Measurements from ENCODE around the gene ING5.
"Not testable (repeated sequence)": the region's sequence is repeated elsewhere in the genome, so short reads cannot be mapped to it uniquely, and the experiment has no call there.

Gene ING5

DNA sequence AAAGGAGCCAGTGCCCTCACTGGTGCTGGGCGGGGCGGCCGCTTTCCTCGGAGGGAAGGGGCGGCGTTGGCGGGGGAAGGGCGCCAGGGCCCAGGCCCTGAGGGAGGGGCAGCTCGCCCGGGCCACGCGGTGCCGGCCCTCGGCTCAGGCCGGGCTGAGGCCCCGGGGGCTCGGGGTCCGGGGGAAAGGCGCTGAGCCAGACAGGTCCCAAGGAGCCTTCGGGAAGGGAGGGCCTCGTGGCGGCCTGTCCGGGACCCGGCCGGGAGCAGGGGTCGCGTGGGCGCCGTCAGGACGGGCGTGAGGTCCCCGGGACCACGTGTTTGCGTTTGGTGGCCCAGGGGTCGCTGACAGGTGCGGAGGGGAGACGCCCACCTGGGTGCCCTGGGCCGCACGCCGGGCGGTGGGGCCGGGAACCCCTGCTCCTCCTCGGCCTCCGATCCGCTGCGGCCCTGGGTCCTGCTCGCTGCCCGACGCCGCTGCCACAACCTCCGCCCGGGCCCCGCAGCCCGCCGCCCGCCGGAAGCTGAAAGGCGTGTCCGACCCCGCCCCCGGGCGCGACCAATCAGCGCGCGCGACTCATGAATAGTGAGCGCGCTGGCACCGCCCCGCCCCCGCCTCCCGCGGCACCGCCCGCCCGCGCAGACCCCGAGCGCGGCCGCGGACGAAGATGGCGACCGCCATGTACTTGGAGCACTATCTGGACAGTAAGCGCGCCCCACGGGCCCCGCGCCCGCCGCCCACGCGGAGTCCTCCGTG is at the start of gene ING5:
TSS of gene ING5 (plus strand) at position 641 of the 756 bp plus-strand sequence. CDS start at position 668, 27 bp downstream.
- DNase-seq: peak; percentile 98

DNA sequence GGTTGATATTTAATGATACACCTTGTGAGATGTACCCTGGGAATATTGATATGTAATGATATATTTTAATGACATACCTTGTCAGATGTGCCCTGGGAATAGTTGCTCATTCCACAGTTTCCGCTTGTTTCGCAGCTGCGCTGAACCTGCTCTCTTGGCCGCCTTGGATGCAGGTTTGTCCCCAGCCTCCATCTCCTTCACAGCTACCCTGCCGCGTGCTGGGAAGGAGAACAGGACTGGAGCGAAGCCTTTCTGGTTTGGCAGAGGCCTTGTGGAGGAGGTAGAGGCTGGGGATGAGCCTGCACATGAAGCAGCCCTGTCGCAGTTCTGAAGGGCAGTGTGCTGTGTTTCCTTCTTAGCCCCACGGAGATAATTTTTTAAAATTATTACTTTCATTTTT is 49.7 kb upstream of the ING5 start:
- DNase-seq: no peak

DNA sequence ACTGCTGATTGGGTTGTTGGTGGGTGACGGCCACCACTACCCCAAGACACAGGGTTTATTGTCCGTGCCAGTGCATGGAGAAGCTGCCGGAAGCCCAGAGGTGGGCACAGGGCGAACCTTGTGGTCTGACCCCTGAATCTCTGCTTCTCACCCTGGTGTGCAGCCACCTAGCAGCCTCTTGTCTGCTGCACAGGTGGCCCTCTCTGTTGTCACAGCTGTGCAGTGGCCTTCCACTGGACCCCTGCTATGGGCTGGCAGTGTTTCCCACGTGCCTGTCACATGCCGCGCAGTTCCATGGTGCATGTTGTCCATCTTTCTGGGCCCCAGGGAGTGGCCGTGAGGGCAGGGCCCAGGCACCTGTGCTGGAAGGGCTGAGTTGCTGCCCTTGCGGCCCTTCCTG is 49.1 kb upstream of the ING5 start:
- no peak for DNase-seq

DNA sequence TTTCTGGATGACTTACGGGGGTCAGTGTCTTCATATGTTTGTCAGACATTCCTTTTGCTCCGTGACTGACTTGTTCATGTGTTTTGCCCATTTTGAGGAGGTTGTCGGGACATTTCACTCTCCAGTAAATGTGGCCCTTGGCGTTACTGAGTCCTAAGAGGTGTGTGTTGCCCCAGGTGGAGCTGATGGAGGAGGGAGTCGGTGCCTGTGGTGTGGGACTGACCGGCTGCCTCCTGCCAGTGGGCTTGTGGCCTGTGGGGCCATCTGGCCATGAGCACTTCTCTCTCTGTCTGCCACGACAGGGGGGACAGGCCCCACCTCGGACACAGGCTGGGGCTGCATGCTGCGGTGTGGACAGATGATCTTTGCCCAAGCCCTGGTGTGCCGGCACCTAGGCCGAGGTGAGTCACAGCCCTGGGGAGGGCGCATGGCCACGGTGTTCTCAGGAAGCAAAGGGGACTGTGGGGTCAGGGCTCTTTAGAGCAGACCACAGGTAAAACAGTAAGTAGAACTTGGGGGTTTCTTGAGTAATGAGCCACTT is 48.6 kb upstream of the ING5 start:
- DNase-seq: no peak

DNA sequence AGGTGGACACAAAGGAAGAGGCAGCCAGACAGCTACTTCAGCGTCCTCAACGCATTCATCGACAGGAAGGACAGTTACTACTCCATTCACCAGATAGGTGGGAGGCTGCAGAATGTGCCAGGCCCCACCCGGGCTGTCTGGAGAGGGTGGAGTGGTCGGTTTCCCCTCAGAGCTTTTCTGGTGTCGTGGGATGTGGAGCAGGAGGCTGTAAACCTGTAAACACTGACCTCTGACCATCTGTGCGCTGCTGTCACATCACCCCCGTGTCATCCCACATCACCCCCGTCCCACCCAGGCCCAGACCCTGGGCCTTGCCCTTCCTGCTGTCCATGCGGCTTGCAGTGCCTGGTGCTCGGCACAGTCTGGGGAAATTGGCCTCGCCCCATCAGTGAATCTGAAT is 47.3 kb upstream of the ING5 start:
- no peak for DNase-seq

DNA sequence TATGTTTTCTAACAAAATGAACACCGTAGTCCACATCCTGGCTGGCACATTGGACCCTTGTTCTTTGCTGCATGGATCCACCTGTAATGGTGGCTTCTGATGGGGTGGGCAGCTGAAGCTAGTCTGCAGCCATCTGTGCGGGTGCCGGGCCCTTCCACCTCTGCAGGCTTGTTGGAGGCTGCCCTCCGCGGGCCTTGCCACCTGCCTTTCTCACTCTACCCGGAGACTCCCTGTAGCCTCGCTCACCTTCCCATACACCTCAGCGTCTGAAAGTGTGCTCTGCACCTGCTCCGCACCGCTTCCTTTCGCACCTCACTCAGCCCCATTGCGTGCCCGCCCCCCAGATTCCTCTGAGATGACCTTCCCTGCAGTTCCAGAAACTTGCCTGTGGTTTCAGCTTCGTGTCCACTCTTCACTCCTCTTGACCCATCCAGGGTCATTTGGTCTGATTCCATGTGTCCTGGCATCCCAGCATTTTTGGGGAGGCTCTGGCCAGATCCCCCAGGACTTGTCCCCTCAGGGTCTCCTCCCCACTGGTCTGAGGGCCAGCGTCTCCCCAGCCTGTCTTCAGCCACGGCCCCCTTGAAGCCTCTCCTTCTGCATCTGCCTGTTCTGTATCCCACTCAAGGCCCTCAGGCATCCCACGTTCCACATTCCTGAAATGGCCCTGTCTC is 46.2 kb upstream of the ING5 start:
- DNase-seq: no peak

DNA sequence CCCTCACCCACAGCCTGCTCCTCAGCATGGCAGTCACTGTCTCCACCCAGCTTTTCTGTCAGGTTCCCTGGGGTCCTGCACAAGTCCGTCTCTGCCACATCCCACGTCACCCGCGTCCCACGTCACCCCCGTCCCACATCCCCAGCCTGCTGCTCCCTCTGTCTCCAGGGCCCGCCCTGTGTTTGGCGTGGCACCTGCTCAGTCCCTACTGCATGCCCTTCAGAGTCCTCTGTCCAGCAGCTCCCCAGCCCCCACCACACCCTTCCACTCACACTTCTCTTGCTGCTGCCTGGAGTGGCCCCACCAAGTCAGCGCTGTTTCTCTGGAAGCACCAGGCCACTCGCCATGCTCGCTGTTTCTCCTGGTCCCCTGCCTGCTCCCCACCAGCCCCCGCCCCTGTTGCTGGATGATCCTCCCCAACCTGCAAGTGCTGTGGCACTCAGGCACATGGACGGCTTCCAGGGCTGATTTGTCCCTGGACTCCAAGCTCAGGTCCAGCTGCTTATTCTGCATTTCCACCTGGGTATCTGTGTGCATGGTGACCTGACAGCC is 45.6 kb upstream of the ING5 start:
- no peak for DNase-seq

DNA sequence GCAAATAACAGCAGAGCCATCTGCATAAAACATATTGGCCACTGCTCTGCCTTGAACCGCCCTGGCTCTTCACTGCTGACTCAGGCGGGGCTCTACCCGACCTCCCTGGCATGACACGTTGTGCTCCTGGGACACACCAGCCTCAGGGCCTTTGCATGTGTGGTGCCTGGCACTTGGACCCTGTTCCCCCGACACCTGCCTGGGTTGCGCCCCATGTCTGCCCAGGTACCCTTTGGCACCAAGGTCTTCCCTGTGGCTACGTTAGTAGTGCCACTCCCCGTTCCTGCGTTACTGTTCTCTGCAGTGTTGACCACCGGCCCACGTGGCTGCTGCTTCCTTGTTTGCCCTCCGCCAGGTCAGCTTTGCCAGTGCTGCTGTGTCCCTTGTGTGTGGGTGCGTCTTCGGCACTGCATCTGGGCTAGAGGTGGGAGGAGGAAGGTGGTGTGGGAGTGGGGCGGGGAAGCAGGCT is 44.0 kb upstream of the ING5 start:
- no peak for DNase-seq

DNA sequence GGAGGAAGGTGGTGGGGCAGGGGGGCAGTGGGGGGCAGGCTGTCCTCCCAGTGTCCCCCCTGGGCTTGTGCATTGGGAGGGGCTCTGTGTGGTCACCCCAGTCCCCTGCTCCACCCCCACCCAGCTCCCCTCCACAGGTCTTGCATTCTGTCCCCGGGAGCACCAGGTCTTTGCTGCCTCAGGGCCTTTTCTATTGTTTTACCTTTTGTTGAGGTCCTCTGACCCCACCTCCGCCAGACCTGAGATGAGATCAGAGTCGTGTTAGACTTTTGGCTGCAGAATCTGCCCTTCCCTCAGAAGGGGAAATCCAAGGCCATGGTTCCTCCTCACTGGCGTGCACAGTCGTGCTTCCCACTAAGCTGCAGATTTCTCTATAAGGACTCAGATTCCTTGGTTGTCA is 43.5 kb upstream of the ING5 start:
- no peak for DNase-seq

DNA sequence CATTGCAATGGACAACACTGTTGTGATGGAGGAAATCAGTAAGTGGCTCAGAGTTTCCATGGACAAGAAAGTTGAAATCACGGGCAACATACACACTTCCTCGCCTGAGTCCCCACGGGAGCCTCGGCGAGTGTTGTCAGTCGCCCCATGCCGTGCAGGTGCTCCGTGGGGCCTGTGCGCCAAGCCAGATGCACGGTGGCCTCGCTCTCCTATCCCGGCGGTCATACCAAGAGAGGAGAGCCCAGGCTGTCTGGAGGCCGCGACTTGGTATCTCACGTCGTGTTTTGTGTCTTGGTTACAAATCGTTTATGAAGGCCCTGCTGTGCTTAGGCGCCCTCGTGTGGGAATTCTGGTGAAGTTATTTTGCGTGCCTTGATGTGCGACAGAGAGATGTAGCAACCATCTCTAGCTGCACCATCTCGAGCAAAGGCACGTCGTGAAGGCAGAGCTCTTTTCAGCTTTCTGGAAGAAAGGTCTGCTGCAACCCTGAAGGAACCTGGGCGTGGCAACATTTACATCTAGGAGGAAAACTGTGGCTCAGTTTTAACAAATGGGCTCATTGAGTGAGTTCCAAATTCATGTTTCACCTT is 42.6 kb upstream of the ING5 start:
- DNase-seq: peak; percentile 54

DNA sequence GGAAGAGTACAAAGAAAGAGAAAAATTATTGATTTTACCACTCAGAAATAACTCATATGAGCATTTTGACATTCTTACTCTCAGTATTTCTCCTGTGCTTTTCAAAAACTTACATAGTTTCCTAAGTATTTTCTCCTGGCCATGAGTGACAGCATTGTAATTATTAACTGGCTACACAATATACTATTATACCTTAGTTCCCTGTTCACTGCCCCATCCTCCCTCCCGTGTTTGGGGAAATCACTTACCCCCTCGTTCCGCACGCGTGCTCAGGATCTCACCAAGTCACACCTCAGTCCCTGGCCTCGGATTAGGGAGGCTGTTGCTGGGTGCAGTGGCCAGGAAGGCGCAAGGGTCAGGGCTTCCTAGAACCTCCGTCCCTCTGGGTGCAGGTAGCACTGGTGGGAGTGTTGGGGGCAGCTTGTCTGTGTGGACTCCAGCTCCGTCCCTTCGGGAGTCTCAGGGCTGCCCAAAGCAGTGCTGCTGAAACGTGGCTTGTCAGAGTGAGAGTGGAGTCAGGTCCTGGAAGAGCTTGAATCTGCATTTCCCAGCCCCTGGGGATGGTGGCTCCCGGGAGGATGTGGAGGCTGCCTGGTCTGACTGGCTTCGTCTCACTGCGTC is 41.1 kb upstream of the ING5 start:
- no peak for DNase-seq

DNA sequence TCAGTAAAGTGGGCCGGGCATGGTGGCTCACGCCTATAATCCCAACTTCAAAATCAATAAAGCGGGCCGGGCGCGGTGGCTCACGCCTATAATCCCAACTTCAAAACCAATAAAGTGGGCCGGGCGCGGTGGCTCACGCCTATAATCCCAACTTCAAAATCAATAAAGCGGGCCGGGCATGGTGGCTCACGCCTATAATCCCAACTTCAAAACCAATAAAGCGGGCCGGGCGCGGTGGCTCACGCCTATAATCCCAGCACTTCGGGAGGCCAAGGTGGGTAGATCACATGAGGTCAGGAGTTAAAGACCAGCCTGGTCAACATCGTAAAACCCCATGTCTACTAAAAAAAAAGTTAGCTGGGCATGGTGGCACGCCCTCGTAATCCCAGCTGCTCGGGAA is 39.1 kb upstream of the ING5 start:
- not testable (repeated sequence) for DNase-seq

DNA sequence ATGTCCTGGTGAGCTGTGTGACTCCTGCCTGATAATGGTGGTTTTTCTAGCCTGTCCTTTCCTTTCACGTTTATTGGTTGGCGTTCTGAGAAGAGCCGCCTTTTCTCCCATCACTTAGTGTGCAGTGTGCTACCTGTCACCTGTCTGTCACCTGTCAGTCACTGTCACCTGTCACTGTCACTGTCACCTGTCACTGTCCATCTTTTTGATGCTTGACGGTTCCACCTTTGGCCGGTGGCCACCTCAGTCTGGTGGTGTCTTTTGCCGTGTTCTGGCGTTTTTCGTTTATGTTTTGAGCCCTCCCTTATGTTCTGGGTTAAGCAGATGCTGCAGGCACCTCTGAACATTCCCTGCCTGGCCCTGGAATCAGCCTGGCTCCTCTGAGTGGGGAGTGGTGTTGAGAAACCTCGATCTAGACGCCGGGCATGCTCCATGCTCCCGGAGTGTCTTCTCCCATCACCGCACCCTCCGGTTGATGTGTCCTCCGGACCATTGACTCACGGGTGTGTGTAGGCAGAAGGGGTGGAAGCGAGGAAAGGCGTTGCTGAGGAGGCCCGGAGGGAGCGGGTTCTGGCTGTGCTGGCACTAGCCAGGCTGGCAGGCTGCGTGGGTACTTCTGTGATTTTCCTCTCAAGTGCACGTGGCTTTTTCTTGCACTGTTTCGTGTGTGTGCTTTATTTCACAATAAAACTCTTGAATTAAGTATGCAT is 36.0 kb upstream of the ING5 start:
- DNase-seq: no peak

DNA sequence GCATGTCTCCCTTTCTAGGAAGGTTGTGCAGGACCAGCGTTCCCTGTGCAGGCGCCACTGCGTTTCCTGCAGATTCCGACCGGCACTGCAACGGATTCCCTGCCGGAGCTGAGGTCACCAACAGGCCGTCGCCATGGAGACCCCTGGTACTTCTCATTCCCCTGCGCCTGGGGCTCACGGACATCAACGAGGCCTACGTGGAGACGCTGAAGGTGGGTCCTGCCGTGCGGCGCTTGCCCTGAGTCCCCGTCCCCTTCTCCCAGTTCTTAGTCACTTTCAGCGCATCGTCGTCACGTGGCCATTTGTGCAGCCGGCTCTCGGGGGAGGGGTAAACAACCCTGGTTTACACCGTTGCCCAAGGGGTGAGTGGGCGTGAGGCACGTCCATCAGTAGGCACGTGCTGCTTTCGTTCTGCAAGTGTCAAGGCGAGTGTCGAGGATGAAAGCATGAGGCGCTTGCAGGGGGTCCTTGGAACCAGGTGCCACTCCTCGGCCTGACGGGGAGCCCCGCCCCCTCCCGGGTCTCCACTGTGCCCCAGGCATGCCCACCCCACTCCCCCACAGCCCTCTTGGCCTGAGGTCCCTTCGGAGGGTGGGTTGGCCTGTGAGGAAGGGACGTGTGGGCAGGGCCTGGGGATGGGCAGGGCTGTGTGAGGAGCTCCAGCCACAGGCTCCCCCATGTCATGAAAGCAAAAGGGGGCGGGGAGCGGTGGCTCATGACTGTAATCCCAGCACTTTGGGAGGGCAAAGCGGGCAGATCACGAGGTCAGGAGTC is 35.0 kb upstream of the ING5 start:
- no peak for DNase-seq

DNA sequence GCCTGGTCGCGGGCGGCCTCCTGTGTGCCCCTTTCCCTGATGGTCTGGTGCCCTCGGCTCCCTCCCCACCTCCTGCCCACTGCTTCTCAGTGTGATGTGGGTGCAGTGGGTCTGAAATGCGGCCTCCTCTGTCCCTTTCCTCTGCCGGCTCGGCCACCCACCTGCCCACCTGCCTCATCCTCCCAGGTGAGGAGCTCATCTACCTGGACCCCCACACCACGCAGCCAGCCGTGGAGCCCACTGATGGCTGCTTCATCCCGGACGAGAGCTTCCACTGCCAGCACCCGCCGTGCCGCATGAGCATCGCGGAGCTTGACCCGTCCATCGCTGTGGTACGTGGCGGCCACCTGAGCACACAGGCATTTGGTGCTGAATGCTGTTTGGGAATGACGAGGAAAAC is 33.5 kb upstream of the ING5 start:
- DNase-seq: no peak

DNA sequence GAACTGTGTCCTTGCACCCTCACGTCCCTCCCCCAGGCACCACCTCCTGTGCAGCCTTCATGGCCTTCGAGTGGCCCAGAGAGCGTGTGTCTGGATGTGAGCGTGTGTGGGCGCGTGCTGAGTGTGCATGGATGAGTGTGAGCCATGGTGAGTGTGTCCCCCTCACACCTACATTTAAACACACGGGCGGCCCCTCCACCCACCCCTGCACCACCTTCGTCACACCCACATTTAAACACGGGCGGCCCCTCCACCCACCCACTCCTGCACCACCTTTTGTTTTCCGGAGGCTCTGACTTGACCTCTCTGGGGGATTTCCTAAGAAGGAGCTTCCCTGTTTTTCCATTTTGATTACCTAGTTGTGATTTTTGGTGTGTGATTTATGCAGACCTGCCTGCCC is 33.0 kb upstream of the ING5 start:
- DNase-seq: no peak

DNA sequence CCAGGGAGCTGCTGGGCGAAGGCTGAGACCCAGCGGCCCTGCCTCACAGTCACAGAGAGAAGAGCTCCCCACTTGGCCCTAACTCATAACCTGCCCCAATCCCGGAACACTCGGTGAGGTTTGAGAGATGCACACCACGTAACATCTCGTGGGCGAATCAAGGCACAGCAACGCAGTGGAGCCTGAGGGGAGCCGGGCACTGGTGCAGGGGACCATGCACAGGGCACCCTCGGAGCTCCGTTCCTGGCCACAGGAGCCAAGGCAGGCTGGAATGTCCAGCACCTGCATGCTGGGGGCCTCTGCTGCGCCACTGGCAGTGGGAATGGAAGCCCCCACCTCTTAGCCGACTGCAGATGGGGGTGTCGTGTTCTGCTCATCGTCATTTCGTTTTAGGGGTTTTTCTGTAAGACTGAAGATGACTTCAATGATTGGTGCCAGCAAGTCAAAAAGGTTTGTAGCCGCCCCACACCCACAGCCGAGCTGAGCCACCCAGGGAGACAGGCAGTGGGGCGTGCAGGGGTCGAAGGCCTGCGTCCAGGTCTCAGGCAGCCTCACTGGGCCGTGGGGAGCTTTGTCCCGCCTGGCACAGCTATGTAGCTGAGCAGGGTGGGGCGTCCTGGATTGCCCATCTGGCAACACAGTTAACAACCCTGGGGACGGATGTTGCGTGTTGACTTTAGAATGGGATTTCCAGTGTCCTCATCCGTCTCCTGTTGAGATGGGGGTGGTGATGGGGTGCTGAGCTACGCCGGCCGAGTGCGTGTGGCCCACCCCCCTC is 31.3 kb upstream of the ING5 start:
- no peak for DNase-seq

DNA sequence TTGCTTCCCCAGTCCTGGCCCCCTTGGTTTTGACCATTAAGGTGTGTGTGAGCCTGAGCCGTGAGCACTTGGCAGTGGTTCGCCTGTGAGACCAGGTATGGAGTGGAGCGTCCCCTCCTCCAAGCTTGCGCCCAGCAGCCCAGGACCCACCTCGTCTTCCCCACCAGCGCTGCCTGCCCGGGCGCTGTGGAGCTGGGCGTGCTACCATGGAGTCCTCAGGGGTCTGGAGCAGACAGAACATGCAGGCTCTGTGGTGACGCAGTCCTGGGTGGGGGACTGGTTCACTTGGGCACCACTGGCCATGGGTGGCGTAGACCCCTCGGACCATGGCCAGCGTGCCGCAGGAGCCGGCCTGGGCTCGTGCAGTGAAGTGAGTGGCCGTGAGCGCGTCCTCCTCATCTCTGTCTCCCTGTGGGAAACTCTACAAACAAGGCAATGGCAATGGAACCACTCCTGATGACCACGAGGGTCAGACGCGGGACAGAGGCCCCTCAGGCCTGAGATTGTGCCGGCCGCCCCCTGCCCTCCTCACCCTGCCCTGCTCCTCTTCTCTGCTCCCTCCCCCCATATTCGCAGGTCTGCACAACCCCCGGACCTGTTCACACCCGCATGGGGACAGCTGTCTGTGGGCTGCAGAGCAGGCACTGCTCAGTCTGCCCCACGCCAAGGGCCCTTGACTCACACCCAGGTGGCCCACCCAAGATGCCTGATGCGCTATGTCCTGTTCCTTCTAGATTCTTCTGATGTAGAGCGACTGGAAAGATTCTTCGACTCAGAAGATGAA is 30.2 kb upstream of the ING5 start:
- no peak for DNase-seq

DNA sequence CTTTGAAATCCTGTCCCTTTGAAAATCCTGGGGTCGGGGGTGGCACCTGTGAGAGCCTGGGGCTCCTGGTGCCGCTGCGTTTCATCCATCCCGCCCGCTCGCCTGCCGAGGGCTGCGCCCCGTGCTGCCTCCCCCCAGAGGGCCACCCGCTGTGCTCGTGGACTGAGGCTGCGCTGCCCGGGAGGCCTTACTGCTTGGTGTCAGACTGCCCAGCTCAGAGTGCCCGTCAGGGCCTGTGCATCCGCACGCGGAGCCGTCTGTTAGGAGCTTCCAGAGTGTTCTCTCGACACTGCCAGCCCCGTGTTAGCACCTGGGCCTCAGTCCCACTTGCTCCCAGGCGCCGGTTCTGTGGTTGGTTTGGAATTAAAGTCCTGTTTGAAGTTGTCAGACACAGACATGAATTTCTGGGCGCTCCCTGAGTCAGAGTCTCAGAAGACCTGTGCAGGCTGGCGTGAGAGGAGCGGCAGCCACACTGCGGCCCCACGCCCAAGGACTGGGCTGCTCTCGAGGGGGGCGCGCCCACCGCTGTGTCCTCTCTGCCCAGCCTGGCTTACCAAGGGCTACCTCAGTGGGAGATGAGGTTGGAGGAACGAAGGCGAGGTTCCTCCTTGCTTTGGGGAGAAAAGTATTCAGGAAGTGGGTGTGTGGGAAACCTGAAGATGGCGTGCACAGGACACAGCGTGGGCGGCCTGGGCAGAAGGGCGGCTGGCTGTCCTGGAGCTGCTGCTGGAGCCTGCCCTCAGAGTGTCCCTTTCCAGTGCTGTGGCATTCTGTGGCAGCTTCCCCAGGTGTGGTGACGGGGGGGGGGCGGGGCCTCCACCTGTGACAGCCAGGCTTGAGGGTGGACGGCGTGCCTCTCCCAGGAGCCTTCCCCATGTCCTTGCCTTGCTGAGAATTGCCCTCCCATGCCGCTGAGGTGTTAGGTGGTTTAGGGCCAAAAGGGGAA is 29.3 kb upstream of the ING5 start:
- DNase-seq: no peak
